Breast epithelium (tissue), 4 donors: Measurements from ENCODE around the gene GYG1. TPM values are rescaled to one million over a fixed set of nuclear protein-coding genes. Genes with fewer than 3 reads are reported as not detected.
A peak's percentile ranks its signal among the peaks of the same experiment; 100 is the strongest.

Experiments used
- DNase-seq, 2 donors: peaks; one replicate each; pipeline ENCODE4 v3.0.0-alpha.2; 2019; ENCODE audit warnings: low spot score in 2 of 2
- H3K27ac ChIP-seq, 2 donors: fragments of 200-600 bp; sonication (generic) in 1 of 2; one replicate each; pipeline ENCODE4 v1.5.1; 2016 to 2019; ENCODE audit warnings: mild to moderate bottlenecking in 1 of 2
- H3K27me3 ChIP-seq, 2 donors: fragments of 200-600 bp; sonication (generic) in 1 of 2; one replicate each; pipeline versions ENCODE4 v1.5.1 to v1.6.0; 2017 to 2019; ENCODE audit warnings: control low read depth in 1 of 2, mild to moderate bottlenecking in 1 of 2
- H3K36me3 ChIP-seq: fragments of 200-600 bp; one replicate; pipeline ENCODE4 v1.5.1; 2019
- H3K4me1 ChIP-seq, 2 donors: fragments of 200-600 bp; sonication (generic); one replicate each; pipeline ENCODE4 v1.5.1; 2016 to 2019; ENCODE audit warnings: control low read depth in 1 of 2
- H3K4me3 ChIP-seq, 3 donors: fragments of 200-600 bp; sonication (generic); 1 replicate in 2 of 3; 2 replicates in 1 of 3; pipeline ENCODE4 v1.5.1; 2016 to 2019; ENCODE audit warnings: mild to moderate bottlenecking in 3 of 3, moderate library complexity in 2 of 3
- H3K9me3 ChIP-seq, 2 donors: fragments of 200-600 bp; sonication (generic) in 1 of 2; one replicate each; pipeline ENCODE4 v1.5.1; 2016 to 2019; ENCODE audit warnings: control low read depth in 1 of 2
- CTCF ChIP-seq, 3 donors: fragments of 450-650 bp; IDR thresholded peaks; one replicate each; pipeline ENCODE4 v1.5.1; 2016 to 2017; ENCODE audit warnings: antibody characterized with exemption in 3 of 3, mild to moderate bottlenecking in 3 of 3, moderate library complexity in 3 of 3
- POLR2A ChIP-seq: fragments of 450-650 bp; IDR thresholded peaks from one replicate; pipeline ENCODE4 v1.6.1; 2016; ENCODE audit warnings: antibody characterized with exemption, mild to moderate bottlenecking, moderate library complexity
- POLR2AphosphoS5 ChIP-seq, 3 donors: sonication (generic); formaldehyde crosslinking; IDR thresholded peaks; one replicate each; pipeline ENCODE4 v1.6.1; 2017; ENCODE audit warnings: antibody characterized with exemption in 3 of 3
- intact Hi-C: fragments of 100-400 bp; cut with DNase I; formaldehyde crosslinking; loops from one replicate; pipeline ENCODE4 v1.15.1; 2023; ENCODE audit warnings: low total_unique reads
- total RNA-seq, 3 donors: library from RNA; depleted of rRNA; stranded (reverse); fragments of >200 nt; gene quantifications; one replicate each; pipeline ENCODE4 v1.1.0, GENCODE V29; 2016

GYG1 gene
- total RNA-seq, 3 donors from 2014 or later, result 25.8 to 36.1 (median 35.9) TPM

- Histone ChIP-seq H3K27me3 (no peaks in the 10 kb centered on the region), H3K4me3 (no peak overlapping the region), H3K36me3 (no peaks in the 10 kb centered on the region), H3K4me1 (no peaks in the 10 kb centered on the region), H3K27ac (peak overlapping the region in 1 of 2 donors; percentile 34), H3K9me3 (no peaks in the 10 kb centered on the region)
- intact Hi-C loops, result no loop called here
- no peak for TF ChIP-seq POLR2A
- TF ChIP-seq POLR2AphosphoS5 (IDR thresholded peaks at IDR 0.05), result no peak
- no peak for TF ChIP-seq CTCF (IDR thresholded peaks at IDR 0.05)
- no peak for DNase-seq
Observed at GRCh38 chr3:149016669-149017541, 25.6 kb downstream of the GYG1 start.

DNA sequence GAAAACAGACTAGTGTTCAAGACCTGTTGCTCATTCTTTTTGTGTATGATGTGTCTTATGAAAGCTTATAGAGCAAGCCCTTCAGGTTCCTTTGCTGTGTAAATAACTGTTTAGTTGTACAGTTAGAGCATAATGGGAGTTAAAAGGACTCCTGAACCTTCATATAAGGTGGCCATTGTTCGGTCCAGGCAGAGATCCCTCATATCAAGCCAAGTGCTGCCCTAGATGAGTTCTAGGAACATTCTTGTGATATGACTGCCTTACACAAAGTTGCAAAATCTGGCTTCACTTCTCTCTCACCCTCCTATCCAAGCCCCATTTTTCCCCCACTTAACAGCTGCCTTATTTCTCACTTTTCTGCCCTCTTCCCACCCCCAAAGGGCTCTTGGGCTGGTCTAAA, 26.9 kb downstream of the GYG1 start:
- H3K27me3 ChIP-seq, result no peaks in the 10 kb centered on the region
- no peak overlapping the region for H3K27ac ChIP-seq
- intact Hi-C loops, result no loop called here
- no peak for TF ChIP-seq POLR2AphosphoS5 (IDR thresholded peaks at IDR 0.05)
- no peaks in the 10 kb centered on the region for H3K4me1 ChIP-seq
- no peaks in the 10 kb centered on the region for H3K9me3 ChIP-seq
- no peak overlapping the region for H3K4me3 ChIP-seq
- H3K36me3 ChIP-seq, result no peaks in the 10 kb centered on the region
- DNase-seq, result no peak

GRCh38 chr3:149019580-149019979, 28.2 kb downstream of the GYG1 start:
- Histone ChIP-seq H3K9me3 (no peaks in the 10 kb centered on the region), H3K4me3 (no peak overlapping the region), H3K27me3 (no peaks in the 10 kb centered on the region), H3K27ac (no peak overlapping the region), H3K4me1 (no peaks in the 10 kb centered on the region), H3K36me3 (no peaks in the 10 kb centered on the region)
- intact Hi-C loops, result no loop called here
- TF ChIP-seq POLR2AphosphoS5 (IDR thresholded peaks at IDR 0.05) (no peak), POLR2A (no peak), CTCF (IDR thresholded peaks at IDR 0.05) (no peak)
- no peak for DNase-seq

GRCh38 chr3:149020196-149020838, 29.0 kb downstream of the GYG1 start:
- DNase-seq, result no peak
- Histone ChIP-seq H3K36me3 (no peaks in the 10 kb centered on the region), H3K4me1 (no peaks in the 10 kb centered on the region), H3K27me3 (no peaks in the 10 kb centered on the region), H3K27ac (no peak overlapping the region), H3K4me3 (no peak overlapping the region), H3K9me3 (peaks cover 0 to 7% of the 10 kb centered on the region in 2 donors)
- TF ChIP-seq CTCF (IDR thresholded peaks at IDR 0.05), result no peak
- no peak for TF ChIP-seq POLR2A
- no peak for TF ChIP-seq POLR2AphosphoS5 (IDR thresholded peaks at IDR 0.05)
- intact Hi-C loops, result no loop called here

DNA sequence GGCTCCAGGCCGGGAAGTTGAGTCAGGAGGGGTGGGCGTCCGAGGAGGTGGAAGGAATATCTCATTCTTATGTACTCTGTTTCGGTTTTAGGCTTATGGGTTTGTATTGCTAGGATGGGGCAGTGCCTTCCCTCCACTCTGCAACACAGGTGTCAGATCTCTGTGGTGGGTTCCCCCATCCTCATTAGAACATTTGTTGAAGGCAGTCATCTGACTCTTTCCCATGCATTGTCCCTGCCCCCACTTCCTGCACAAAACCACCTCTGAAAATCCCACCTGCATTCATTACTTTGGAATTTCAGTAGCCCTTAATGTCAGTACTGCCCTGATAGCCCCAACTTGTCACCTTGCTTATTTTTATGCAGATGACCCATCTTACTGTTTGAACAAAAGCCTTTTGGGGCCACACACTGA, 29.5 kb downstream of the GYG1 start:
- DNase-seq, result no peak
- Histone ChIP-seq H3K4me3 (no peak overlapping the region), H3K27me3 (no peaks in the 10 kb centered on the region), H3K27ac (no peak overlapping the region), H3K4me1 (no peaks in the 10 kb centered on the region), H3K36me3 (no peaks in the 10 kb centered on the region), H3K9me3 (peaks cover 0 to 8% of the 10 kb centered on the region in 2 donors)
- intact Hi-C loops, result no loop called here
- TF ChIP-seq POLR2AphosphoS5 (IDR thresholded peaks at IDR 0.05), result no peak
- TF ChIP-seq POLR2A, result no peak
- no peak for TF ChIP-seq CTCF (IDR thresholded peaks at IDR 0.05)
